GM23338 (cell line): ENCODE measurements around the gene TMEM123. TPM values are rescaled to one million over a fixed set of nuclear protein-coding genes. Genes with fewer than 3 reads are reported as not detected.
A peak's percentile ranks its signal among the peaks of the same experiment; 100 is the strongest.

ENCODE experiments used
- ATAC-seq: fragments of 200-7000 bp; cut with Tn5 transposase; 3 replicates; pipeline ENCODE4 v1.9.1; 2020
- DNase-seq: peaks from one replicate; pipeline ENCODE4 v3.0.0-alpha.2; 2015; ENCODE audit warnings: low spot score
- H2AFZ ChIP-seq: fragments of 200-600 bp; sonication (generic); 2 replicates; pipeline ENCODE4 v1.8.0; 2016; ENCODE audit warnings: antibody characterized with exemption, mild to moderate bottlenecking, moderate library complexity
- H3F3A ChIP-seq: fragments of 200-600 bp; sonication (generic); replicated peaks from 2 replicates; pipeline ENCODE4 v1.8.0; 2017; ENCODE audit warnings: antibody characterized with exemption, mixed run types, low read depth
- H3K27ac ChIP-seq: fragments of 200-600 bp; sonication (generic); 2 replicates; pipeline ENCODE4 v1.6.1; 2016; ENCODE audit warnings: low read depth
- H3K27me3 ChIP-seq: fragments of 200-600 bp; sonication (generic); 2 replicates; pipeline ENCODE4 v1.8.0; 2016; ENCODE audit warnings: mild to moderate bottlenecking, mixed run types, moderate library complexity; ENCODE audit not compliant: insufficient read depth
- H3K36me3 ChIP-seq: fragments of 200-600 bp; sonication (generic); 2 replicates; pipeline ENCODE4 v1.8.0; 2016; ENCODE audit warnings: mild to moderate bottlenecking; ENCODE audit not compliant: insufficient read depth
- H3K4me1 ChIP-seq: fragments of 200-600 bp; sonication (generic); 2 replicates; pipeline ENCODE4 v1.8.0; 2016; ENCODE audit warnings: mild to moderate bottlenecking, moderate library complexity; ENCODE audit not compliant: insufficient read depth
- H3K4me2 ChIP-seq: fragments of 200-600 bp; sonication (generic); 2 replicates; pipeline ENCODE4 v1.7.1; 2017; ENCODE audit warnings: mixed run types
- H3K4me3 ChIP-seq: fragments of 200-600 bp; sonication (generic); 2 replicates; pipeline ENCODE4 v1.6.1; 2016; ENCODE audit warnings: mixed run types
- H3K79me2 ChIP-seq: fragments of 200-600 bp; sonication (generic); replicated peaks from 2 replicates; pipeline ENCODE4 v1.8.0; 2017; ENCODE audit warnings: mild to moderate bottlenecking; ENCODE audit not compliant: insufficient read depth
- H3K9me2 ChIP-seq: fragments of 200-600 bp; sonication (generic); 2 replicates; pipeline ENCODE4 v1.8.0; 2017; ENCODE audit not compliant: insufficient read depth
- H4K20me1 ChIP-seq: fragments of 200-600 bp; sonication (generic); replicated peaks from 2 replicates; pipeline ENCODE4 v1.8.0; 2017; ENCODE audit warnings: mild to moderate bottlenecking; ENCODE audit not compliant: insufficient read depth
- H3K27ac Mint-ChIP-seq: 2 replicates; pipeline ENCODE4 v1.8.0; 2020; ENCODE audit warnings: inconsistent platforms, mild to moderate bottlenecking, moderate library complexity, mixed read lengths
- H3K27me3 Mint-ChIP-seq: 3 replicates; pipeline ENCODE4 v1.8.0; 2022; ENCODE audit warnings: low read depth, mild to moderate bottlenecking, moderate library complexity, mixed read lengths, inconsistent platforms; ENCODE audit not compliant: insufficient read depth, poor library complexity
- H3K36me3 Mint-ChIP-seq: 3 replicates; pipeline ENCODE4 v1.8.0; 2021; ENCODE audit warnings: low read depth, mild to moderate bottlenecking, inconsistent platforms, moderate library complexity, mixed read lengths
- H3K4me1 Mint-ChIP-seq: 3 replicates; pipeline ENCODE4 v1.8.0; 2020; ENCODE audit warnings: mild to moderate bottlenecking, inconsistent platforms, mixed read lengths
- H3K4me3 Mint-ChIP-seq: 3 replicates; pipeline ENCODE4 v1.8.0; 2021; ENCODE audit warnings: moderate library complexity, mild to moderate bottlenecking, inconsistent platforms, mixed read lengths
- H3K9me3 Mint-ChIP-seq: 3 replicates; pipeline ENCODE4 v1.8.0; 2020; ENCODE audit warnings: moderate library complexity, mild to moderate bottlenecking, inconsistent platforms, mixed read lengths
- CREB1 ChIP-seq: fragments of 250-450 bp; sonication (Bioruptor Pico); IDR thresholded peaks from 2 replicates; pipeline ENCODE4 v1.5.0; 2020; ENCODE audit warnings: low read depth, mild to moderate bottlenecking, moderate library complexity
- EZH2 ChIP-seq: fragments of 200-600 bp; sonication (generic); IDR thresholded peaks from one replicate; pipeline ENCODE4 v1.8.0; 2017; ENCODE audit warnings: antibody characterized with exemption, mild to moderate bottlenecking, low read depth; ENCODE audit not compliant: unreplicated experiment
- EZH2phosphoT487 ChIP-seq: fragments of 200-600 bp; sonication (generic); IDR thresholded peaks from one replicate; pipeline ENCODE4 v1.8.1; 2018; ENCODE audit warnings: antibody characterized with exemption; ENCODE audit not compliant: unreplicated experiment
- JUNB ChIP-seq: IDR thresholded peaks from one replicate; pipeline ENCODE4 v1.6.1; 2016; ENCODE audit warnings: antibody characterized with exemption; ENCODE audit not compliant: unreplicated experiment
- NANOG ChIP-seq: IDR thresholded peaks from 2 replicates; pipeline ENCODE4 v1.6.1; 2016; ENCODE audit warnings: antibody characterized with exemption, borderline replicate concordance
- POLR2AphosphoS5 ChIP-seq: IDR thresholded peaks from 2 replicates; pipeline ENCODE4 v1.6.1; 2016; ENCODE audit warnings: antibody characterized with exemption, low read depth
- STAT1 ChIP-seq: IDR thresholded peaks from one replicate; pipeline ENCODE4 v1.6.1; 2016; ENCODE audit warnings: antibody characterized with exemption; ENCODE audit not compliant: unreplicated experiment
- ZNF114 ChIP-seq: fragments of 250-450 bp; sonication (Bioruptor Pico); IDR thresholded peaks from 2 replicates; pipeline ENCODE4 v1.5.0; 2020; ENCODE audit warnings: mild to moderate bottlenecking, moderate library complexity
- ZNF331 ChIP-seq: fragments of 250-450 bp; sonication (Bioruptor Pico); IDR thresholded peaks from 2 replicates; pipeline ENCODE4 v1.5.0; 2020; ENCODE audit warnings: low read depth, mild to moderate bottlenecking, moderate library complexity
- ZNF462 ChIP-seq: fragments of 250-450 bp; sonication (Bioruptor Pico); IDR thresholded peaks from 2 replicates; pipeline ENCODE4 v1.5.0; 2020; ENCODE audit warnings: mild to moderate bottlenecking, moderate library complexity
- polyA plus RNA-seq: library from polyadenylated mRNA; unstranded; fragments of >200 nt; fragmentation: Nextera tagmentation; extraction: Ambion mirVana; gene quantifications from 2 replicates; pipeline ENCODE4 v1.2.1, GENCODE V29; 2016
- total RNA-seq: library from RNA; depleted of rRNA; stranded (reverse); fragments of >200 nt; shearing (Covaris generic); gene quantifications from 2 replicates; pipeline ENCODE4 v1.2.3, GENCODE V29; 2014
- TF ChIP-seq, protein P1 (sequence below): IDR thresholded peaks from 2 replicates; pipeline ENCODE4 v1.6.1; 2016; ENCODE audit warnings: antibody characterized with exemption
- TF ChIP-seq, protein P2 (sequence below): IDR thresholded peaks from one replicate; pipeline ENCODE4 v1.6.1; 2018; ENCODE audit warnings: antibody characterized with exemption; ENCODE audit not compliant: unreplicated experiment
- TF ChIP-seq, protein P3 (sequence below), 2 experiments: fragments of 200-600 bp in 1 of 2; sonication (generic) in 1 of 2; conservative IDR thresholded peaks; 2 replicates each; pipeline versions ENCODE4 v1.5.1 to v1.6.1; 2016 to 2017; ENCODE audit warnings: antibody characterized with exemption in 2 of 2, low read depth in 2 of 2, mild to moderate bottlenecking in 2 of 2, moderate library complexity in 1 of 2

TMEM123 gene
- total and polyA plus RNA-seq, 2 experiments from 2014 or later = 44.1 to 61.0 TPM

DNA sequence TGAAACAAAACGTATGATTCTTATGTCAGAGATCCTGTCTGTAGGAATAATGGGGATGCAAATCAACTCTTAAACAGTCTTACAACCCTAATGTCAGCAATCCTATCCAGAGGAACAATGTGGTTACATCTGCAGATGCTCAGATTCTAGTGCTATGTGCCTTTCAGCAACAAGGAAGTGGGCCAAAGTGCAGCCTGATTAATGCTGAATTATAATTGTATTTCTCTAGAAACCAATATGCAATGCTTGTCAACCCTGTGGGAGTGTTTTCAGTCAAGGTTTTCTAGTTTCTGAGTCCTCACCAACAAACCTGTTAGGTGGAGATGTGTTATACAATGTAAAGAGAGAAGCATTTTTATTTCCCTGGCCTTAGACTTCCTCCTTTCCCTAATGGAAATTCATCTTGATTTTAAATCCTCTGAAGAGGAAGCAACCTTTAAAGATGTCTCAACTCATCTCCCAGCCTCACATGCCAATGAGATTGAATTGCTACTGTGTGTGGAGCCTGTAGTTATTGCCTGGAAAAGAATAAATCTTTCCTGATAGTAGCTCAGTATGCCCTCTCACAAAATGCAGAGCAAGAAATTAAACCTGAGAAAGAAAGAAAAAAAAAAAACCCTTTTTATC, 26.2 kb upstream of the TMEM123 start:
- ATAC-seq = no peak
- Histone ChIP-seq H3K27ac (no peak overlapping the region), H3K4me3 (no peak overlapping the region), H3K79me2 (no peaks in the 10 kb centered on the region), H3K4me2 (no peak overlapping the region), H2AFZ (peak overlapping the region; percentile 35; the same call in 1 of the 2 replicates), H3K9me2 (no peaks in the 10 kb centered on the region), H3K27me3 (no peaks in the 10 kb centered on the region), H3F3A (no peaks in the 10 kb centered on the region), H4K20me1 (no peaks in the 10 kb centered on the region), H3K4me1 (peaks cover 14% of the 10 kb centered on the region; the same call in 1 of the 2 replicates), H3K36me3 (no peaks in the 10 kb centered on the region)
- Mint-ChIP-seq H3K36me3 (no peaks in the 10 kb centered on the region), H3K27me3 (no peaks in the 10 kb centered on the region), H3K4me1 (peaks cover 19% of the 10 kb centered on the region), H3K4me3 (no peak overlapping the region), H3K9me3 (no peaks in the 10 kb centered on the region), H3K27ac (no peak overlapping the region)
- DNase-seq = no peak
- TF ChIP-seq EZH2 (no peak), POLR2AphosphoS5 (no peak), NANOG (no peak), ZNF114 (CRISPR knock-in tag) (no peak), EZH2phosphoT487 (no peak), ZNF331 (CRISPR knock-in tag) (no peak), STAT1 (no peak), ZNF462 (no peak), JUNB (no peak), CREB1 (CRISPR knock-in tag) (no peak)
- TF ChIP-seq, protein P1, sequence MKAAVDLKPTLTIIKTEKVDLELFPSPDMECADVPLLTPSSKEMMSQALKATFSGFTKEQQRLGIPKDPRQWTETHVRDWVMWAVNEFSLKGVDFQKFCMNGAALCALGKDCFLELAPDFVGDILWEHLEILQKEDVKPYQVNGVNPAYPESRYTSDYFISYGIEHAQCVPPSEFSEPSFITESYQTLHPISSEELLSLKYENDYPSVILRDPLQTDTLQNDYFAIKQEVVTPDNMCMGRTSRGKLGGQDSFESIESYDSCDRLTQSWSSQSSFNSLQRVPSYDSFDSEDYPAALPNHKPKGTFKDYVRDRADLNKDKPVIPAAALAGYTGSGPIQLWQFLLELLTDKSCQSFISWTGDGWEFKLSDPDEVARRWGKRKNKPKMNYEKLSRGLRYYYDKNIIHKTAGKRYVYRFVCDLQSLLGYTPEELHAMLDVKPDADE = no peak
- TF ChIP-seq, protein P2, sequence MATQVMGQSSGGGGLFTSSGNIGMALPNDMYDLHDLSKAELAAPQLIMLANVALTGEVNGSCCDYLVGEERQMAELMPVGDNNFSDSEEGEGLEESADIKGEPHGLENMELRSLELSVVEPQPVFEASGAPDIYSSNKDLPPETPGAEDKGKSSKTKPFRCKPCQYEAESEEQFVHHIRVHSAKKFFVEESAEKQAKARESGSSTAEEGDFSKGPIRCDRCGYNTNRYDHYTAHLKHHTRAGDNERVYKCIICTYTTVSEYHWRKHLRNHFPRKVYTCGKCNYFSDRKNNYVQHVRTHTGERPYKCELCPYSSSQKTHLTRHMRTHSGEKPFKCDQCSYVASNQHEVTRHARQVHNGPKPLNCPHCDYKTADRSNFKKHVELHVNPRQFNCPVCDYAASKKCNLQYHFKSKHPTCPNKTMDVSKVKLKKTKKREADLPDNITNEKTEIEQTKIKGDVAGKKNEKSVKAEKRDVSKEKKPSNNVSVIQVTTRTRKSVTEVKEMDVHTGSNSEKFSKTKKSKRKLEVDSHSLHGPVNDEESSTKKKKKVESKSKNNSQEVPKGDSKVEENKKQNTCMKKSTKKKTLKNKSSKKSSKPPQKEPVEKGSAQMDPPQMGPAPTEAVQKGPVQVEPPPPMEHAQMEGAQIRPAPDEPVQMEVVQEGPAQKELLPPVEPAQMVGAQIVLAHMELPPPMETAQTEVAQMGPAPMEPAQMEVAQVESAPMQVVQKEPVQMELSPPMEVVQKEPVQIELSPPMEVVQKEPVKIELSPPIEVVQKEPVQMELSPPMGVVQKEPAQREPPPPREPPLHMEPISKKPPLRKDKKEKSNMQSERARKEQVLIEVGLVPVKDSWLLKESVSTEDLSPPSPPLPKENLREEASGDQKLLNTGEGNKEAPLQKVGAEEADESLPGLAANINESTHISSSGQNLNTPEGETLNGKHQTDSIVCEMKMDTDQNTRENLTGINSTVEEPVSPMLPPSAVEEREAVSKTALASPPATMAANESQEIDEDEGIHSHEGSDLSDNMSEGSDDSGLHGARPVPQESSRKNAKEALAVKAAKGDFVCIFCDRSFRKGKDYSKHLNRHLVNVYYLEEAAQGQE = no peak
- TF ChIP-seq, protein P3, sequence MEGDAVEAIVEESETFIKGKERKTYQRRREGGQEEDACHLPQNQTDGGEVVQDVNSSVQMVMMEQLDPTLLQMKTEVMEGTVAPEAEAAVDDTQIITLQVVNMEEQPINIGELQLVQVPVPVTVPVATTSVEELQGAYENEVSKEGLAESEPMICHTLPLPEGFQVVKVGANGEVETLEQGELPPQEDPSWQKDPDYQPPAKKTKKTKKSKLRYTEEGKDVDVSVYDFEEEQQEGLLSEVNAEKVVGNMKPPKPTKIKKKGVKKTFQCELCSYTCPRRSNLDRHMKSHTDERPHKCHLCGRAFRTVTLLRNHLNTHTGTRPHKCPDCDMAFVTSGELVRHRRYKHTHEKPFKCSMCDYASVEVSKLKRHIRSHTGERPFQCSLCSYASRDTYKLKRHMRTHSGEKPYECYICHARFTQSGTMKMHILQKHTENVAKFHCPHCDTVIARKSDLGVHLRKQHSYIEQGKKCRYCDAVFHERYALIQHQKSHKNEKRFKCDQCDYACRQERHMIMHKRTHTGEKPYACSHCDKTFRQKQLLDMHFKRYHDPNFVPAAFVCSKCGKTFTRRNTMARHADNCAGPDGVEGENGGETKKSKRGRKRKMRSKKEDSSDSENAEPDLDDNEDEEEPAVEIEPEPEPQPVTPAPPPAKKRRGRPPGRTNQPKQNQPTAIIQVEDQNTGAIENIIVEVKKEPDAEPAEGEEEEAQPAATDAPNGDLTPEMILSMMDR (conservative IDR thresholded peaks at IDR 0.05; ENCODE audit: low read depth in 2 of 2) = no peak
